HG02623 (cell line): Measurements from ENCODE around the gene CMTM5.
"Not testable (repeated sequence)": the region's sequence is repeated elsewhere in the genome, so short reads cannot be mapped to it uniquely, and the experiment has no call there.

ENCODE experiments used
- ATAC-seq: cut with Tn5 transposase; IDR thresholded peaks from one replicate; pipeline ENCODE4 v1.9.1; 2021; ENCODE audit warnings: moderate library complexity; ENCODE audit not compliant: unreplicated experiment

Gene CMTM5

GRCh38 chr14:23396126-23396525, 19.3 kb downstream of the CMTM5 start:
- ATAC-seq = no peak

GRCh38 chr14:23396781-23397407, 20.0 kb downstream of the CMTM5 start:
- ATAC-seq = no peak

GRCh38 chr14:23398348-23398747, 21.5 kb downstream of the CMTM5 start:
- ATAC-seq = no peak

- no peak for ATAC-seq
These were observed 22.3 kb downstream of the CMTM5 start for GRCh38 chr14:23399136-23399535.

- ATAC-seq = no peak
These were observed 22.7 kb downstream of the CMTM5 start for GRCh38 chr14:23399591-23399990.

- ATAC-seq = not testable (repeated sequence)
These were observed 23.8 kb downstream of the CMTM5 start for GRCh38 chr14:23400496-23401149.

GRCh38 chr14:23401291-23401690, 24.4 kb downstream of the CMTM5 start:
- no peak for ATAC-seq

- ATAC-seq = no peak
These were observed 25.7 kb downstream of the CMTM5 start for GRCh38 chr14:23402296-23403138.

- ATAC-seq = no peak
These were observed 26.2 kb downstream of the CMTM5 start for GRCh38 chr14:23403139-23403438.

- ATAC-seq = no peak
These were observed 27.1 kb downstream of the CMTM5 start for GRCh38 chr14:23403908-23404307.

- ATAC-seq = no peak
These were observed 27.6 kb downstream of the CMTM5 start for GRCh38 chr14:23404331-23404900.

GRCh38 chr14:23405096-23405495, 28.2 kb downstream of the CMTM5 start:
- no peak for ATAC-seq

GRCh38 chr14:23405516-23406025, 28.7 kb downstream of the CMTM5 start:
- ATAC-seq = no peak

GRCh38 chr14:23406244-23406643, 29.4 kb downstream of the CMTM5 start:
- ATAC-seq = no peak

- no peak for ATAC-seq
These were observed 30.0 kb downstream of the CMTM5 start for GRCh38 chr14:23406725-23407355.

- no peak for ATAC-seq
These were observed 30.9 kb downstream of the CMTM5 start, which contains the start of gene MYH6 for GRCh38 chr14:23407516-23408306. Gene MYH6 (minus strand): TSS chr14:23408273. CDS start chr14:23407223, 1,050 bp downstream.

GRCh38 chr14:23408307-23408630, 31.4 kb downstream of the CMTM5 start:
- ATAC-seq = no peak

GRCh38 chr14:23409475-23409874, 32.6 kb downstream of the CMTM5 start:
- no peak for ATAC-seq

- ATAC-seq = no peak
These were observed 33.3 kb downstream of the CMTM5 start for GRCh38 chr14:23409966-23410635.
